B cell (primary cell): ENCODE results near the gene TBX18.

Source experiments
- CTCF ChIP-seq: fragments of 200-600 bp; IDR thresholded peaks from one replicate; pipeline ENCODE4 v1.8.0; 2022; ENCODE audit warnings: antibody characterized with exemption, mild to moderate bottlenecking
- EZH2 ChIP-seq: IDR thresholded peaks from 2 replicates; pipeline ENCODE4 v1.6.1; 2012; ENCODE audit warnings: borderline replicate concordance, low read depth, mild to moderate bottlenecking, moderate library complexity, low read length; ENCODE audit not compliant: insufficient read depth, poor library complexity, severe bottlenecking

DNA sequence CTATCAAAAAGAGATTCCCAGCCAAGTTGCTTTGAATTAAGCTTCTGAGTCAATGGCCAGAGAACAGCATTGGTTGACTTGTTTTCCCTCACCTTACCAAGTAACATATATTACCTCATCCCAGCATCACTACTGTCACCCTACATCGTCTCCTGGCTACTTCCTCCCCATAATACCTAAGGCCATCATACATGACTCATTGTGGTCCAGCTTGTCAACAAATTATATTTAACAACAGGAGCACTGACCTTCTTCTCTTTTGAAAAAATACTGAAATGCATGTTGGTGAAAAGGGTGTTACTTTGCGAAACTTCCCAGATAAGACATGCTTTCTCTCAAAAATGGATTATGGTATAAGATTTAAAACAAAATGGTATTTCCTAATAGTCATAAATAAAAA is 106.9 kb downstream of the TBX18 start:
- no peak for TF ChIP-seq CTCF
- no peak for TF ChIP-seq EZH2
